GM19397 (cell line): ENCODE results near the gene KSR1.

Source experiments
- ATAC-seq: cut with Tn5 transposase; IDR thresholded peaks from one replicate; pipeline ENCODE4 v1.9.1; 2021; ENCODE audit warnings: mild to moderate bottlenecking, moderate library complexity; ENCODE audit not compliant: unreplicated experiment

Gene KSR1

DNA sequence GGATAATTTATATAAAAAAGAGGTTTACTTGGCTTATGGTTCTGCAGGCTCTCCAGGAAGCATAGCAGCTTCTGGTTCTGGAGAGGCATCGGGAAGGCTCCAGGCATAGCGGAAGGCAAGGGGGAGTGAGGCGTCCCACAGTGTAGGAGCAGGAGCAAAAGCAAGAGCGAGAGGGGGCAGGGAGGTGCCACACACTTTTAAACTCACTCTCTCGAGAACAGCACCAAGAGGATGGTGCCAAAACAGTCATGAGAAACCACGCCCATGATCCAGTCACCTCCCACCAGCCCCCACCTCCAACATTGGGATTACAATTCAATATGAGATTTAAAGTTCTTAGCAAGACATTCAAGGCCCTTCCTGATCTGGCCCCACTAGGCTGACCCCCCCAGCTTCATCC, 124.8 kb downstream of the KSR1 start:
- ATAC-seq: no peak

DNA sequence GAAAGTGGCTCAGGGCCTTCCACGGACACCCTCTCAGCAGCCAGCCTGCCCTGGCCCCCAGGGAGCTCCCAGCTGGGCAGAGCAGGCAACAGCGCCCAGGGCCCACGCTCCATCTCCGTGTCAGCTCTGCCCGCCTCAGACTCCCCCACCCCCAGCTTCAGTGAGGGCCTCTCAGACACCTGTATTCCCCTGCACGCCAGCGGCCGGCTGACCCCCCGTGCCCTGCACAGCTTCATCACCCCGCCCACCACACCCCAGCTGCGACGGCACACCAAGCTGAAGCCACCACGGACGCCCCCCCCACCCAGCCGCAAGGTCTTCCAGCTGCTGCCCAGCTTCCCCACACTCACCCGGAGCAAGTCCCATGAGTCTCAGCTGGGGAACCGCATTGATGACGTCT, 126.4 kb downstream of the KSR1 start:
- ATAC-seq: no peak

DNA sequence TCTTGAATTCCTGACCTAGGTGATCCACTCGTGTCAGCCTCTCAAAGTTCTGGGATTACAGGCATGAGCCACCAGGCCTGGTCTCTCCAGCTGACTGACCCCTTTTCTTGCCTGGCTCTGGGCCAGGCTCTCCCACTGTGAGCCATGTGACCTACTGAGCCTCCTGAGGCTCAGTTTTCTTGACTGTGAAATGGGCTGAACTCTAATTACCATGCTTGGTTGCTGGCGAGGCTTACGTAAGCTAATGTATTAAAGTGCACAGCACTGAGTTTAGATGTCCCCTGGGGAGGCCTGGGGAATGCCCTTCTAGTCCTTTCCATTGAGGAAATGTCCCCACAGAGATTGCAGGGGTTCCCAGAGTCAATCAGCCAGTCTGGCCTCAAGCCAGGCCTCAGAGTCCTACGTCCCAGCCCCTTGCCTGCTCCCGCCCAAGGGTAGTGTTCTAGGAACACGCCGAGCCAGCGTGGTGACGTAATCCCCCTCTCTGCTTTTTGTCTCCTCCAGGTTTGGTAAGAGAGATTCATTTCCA, 129.0 kb downstream of the KSR1 start:
- no peak for ATAC-seq

DNA sequence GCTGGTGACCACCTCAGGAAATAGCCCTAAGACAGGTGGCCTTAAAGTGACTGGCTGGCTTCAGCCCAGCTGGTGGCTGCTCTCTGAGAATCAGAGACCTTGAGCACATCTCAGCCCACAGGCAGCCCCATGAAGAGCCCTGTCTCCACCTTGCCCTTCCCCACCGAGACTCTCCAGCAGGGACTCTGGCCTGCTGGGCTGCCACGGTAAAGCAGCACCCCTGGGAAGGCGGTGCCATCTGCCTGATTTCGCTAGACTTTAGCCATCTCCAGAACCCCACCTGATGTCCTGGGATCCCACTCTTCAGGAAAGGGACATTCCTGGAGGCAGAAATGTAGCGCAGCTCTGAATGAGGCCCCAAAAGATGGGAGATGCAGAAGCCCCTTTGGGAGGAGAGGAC, 129.5 kb downstream of the KSR1 start:
- ATAC-seq: no peak

DNA sequence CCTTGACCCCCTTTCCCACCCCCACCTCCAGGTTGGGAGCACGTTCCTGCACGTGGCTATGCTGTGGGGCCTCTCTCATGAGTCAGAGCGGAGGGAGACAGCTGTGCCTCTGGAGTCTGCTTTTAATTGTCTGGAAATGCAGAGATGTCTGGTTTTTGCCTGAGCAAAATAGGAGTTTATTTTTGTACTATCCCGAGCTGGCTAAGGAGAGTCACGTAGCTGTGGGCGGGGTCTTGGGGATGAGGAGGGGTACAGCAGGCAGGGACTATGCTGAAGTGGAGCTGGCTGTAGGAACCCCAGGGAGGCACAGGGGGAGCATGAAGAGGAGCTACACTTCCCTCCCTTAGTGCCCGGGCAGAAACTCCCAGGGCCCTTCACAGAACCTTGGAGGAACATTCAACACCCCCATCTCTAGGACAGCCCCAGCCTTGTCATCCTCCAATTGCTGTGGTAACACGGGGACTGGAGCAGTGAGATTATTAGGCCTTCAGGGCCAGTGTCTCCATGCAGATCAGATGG, 130.0 kb downstream of the KSR1 start:
- ATAC-seq: no peak

DNA sequence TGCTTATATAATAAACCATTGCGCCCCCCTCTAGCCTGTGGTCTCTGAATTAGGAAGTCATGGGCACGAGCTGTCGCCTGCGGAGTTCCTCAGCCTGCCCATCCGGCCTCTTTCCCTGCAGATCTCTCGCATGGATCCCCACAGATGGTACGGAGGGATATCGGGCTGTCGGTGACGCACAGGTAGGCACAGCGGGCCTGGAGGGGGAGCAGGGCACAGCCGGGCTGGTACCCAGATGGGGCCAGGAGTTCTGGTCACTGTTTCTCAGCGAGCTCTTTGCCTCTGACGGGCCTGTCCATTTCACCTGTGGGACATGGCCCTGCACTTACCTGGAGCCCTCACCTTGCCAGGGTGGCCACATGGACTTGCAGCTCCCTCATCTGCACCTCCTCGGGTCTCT, 132.1 kb downstream of the KSR1 start:
- no peak for ATAC-seq

DNA sequence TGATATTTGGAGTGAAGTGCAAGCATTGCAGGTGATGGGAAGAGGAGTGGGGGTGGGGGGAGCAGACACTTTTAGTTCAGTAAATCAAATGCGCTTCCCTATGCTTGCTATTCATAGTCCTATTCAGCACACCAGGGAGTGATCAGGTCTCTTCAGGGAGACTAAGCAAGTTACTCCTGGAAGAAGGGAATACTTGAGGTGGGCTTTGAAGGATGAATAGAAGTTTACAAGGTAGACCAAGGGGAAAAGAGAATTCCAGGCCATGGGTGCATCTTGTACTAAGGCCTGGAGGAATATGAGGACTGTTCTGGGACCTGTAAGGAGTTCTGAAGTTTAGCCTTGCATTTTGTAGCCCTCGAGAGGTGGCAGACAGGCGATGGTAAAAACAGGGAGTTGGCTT, 134.6 kb downstream of the KSR1 start:
- no peak for ATAC-seq

DNA sequence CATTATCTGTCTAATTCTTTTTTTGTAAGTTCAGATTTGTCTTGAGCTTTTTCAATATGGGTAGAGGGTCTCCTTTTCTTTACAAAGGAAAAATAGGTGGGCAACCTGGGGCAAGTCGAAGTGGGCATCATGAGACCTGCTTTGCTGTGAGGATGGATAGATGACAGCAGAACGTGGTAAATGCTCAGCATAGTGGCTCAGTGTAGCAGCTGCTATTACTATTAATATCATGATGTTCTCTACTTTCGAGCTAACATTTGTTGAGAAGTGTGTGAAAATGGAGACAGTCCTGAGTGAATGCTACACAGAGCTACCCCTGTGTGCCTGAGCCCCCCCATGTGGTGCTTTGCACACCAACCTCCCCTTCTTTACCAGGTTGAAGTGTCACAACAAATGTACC, 135.7 kb downstream of the KSR1 start:
- ATAC-seq: no peak

DNA sequence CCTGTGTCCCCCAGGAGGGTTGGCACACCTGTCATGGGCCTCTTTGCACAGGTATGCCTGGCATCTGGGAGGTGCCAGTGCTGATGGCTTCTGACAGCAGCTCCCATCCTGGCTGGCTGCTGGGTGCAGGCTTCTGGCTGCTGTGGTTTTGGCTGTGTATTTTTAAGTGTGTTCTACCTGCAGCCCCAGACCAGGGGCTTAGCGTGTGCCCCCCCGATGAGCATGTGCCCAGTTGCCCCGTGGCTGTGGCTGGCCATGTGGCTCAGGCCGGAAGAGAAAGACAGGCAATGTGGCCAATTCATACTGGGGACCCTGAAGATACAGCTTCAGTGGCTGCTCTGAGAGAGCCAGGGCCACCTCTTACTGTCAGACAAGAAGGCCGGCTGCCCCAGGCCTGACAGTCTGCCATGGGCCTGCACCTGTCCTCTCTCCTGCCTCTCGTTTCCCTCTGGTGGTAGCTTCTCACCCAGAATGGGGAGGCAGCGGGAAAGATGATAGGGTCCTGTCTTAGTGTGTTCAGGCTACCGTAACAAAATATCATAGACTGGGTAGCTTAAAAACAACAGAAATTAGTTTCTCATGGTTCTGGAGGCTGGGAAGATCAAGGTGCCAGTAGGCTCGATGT, 137.1 kb downstream of the KSR1 start:
- no peak for ATAC-seq

DNA sequence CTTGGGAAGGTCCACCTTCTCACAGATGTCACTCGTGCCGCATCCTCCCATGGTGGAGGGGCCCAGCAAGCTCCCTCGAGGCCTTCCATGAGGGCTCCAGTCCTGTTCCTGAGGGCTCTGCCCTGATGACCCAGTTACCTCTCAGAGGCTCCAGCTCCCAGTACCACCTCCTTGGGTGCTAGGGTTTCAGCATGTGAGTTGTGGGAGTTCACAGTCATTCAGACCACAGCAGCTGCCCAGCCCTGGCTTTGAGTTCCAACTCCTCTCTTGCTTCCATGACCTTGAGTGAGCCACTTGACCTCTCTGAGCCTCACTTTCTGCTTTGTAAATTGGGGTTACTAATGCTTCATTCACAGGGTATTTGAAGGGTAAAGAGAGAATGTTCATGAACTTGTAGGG, 137.6 kb downstream of the KSR1 start:
- no peak for ATAC-seq

DNA sequence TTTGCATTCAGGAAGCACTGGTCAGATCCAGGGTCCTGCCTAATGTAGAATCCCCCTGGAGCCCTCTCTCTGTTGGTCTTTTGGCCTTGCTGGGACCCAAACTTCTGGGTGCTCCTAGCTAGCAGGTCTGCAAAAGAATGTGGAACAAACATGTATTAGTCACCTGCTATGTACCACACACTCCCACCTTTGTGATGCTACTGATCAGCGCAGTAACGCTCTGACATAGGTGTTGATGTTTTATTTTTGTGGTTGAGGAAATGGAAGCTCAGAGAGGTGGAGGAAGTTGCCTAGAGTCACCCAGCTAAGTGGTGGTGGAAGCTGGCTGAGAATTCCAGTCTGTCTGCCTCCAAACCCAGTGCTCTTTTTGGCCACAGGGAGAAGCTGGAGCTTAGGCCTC, 139.0 kb downstream of the KSR1 start:
- ATAC-seq: no peak

DNA sequence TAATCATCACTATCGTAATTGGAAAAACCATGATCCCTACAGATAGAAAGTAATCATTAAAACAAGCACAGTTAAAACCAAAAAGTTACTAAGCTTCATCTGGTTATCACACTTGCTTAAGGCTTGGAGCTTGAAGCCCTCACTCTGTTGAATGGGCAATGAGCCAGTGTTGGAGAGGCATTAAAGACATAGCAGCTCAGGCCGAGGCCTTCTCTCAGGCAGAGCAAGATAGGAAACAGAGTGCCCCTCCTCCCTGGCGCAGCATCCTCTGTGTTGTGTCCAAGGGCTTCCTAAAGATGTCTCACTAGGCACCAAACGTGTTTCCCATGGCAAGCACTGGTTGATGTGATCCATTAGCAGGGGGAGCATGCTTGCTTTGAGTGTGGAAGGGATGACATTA, 139.8 kb downstream of the KSR1 start:
- no peak for ATAC-seq

DNA sequence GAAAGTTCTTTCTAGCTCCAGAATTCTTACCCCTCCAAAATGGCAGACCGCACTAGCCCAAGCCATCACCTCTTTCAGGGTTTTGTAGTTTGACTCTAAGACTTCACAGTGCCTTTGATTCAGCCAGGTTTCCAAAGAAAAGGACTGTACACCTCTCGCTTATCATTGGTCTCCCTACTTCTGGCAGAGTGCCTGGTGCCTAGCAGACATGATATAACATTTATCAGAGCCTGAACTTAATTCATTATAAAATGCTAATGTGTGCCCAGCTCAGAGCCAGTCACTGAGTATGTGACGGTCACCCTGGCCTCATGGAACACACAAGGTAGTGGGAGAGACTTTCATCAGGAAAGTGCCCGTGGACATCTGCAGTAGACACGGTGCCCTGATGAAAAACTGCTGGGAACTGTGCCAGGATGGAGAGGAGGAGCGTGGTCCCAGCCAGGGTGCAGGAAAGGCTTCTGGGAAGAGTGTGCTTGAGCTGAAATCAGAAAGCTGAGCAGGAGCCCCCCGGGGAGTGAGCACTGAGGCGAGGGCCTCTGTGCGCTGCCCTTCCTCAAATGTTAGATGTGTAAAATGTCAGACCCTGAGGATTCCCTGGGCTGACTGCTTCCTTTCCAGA, 140.4 kb downstream of the KSR1 start:
- no peak for ATAC-seq

DNA sequence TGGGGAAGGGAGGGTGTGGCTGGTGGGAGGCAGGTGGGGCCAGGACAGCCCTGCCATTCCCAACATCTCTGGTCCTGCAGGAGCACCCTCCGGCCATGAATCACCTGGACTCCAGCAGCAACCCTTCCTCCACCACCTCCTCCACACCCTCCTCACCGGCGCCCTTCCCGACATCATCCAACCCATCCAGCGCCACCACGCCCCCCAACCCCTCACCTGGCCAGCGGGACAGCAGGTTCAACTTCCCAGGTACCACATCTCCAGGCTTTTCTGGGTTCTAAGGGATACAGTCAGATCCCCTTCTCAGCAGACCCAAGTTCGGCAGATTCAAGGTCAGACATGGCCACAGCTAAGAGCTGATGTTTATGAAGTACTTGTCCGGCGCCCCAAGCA, 140.9 kb downstream of the KSR1 start:
- ATAC-seq: no peak

DNA sequence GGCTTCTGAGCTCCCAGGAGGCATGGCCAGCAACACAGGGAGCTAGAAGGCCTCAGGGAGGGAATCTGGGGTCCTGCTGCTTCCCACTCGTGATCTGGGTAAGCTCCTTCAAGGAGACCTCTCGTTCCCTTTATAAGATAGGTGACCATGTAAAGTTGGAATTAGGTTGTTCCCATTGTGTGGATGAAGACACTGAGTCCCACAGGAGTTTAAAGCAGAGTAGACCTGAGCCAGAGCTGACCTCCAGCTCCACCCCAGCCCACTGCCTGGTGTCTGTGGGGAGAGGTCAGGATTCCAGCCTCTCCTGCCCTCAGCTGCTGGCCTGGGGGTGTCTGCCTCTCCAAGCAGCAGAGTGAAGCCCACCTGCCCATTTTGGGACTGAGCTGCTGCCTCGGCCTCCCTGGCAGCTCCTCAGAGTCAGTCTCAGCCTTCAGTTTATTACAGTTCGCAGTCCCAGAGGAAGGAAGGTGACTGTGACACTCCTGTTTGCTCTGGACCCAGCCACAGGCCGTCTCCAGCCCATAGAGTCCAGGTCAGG, 141.6 kb downstream of the KSR1 start:
- ATAC-seq: no peak

DNA sequence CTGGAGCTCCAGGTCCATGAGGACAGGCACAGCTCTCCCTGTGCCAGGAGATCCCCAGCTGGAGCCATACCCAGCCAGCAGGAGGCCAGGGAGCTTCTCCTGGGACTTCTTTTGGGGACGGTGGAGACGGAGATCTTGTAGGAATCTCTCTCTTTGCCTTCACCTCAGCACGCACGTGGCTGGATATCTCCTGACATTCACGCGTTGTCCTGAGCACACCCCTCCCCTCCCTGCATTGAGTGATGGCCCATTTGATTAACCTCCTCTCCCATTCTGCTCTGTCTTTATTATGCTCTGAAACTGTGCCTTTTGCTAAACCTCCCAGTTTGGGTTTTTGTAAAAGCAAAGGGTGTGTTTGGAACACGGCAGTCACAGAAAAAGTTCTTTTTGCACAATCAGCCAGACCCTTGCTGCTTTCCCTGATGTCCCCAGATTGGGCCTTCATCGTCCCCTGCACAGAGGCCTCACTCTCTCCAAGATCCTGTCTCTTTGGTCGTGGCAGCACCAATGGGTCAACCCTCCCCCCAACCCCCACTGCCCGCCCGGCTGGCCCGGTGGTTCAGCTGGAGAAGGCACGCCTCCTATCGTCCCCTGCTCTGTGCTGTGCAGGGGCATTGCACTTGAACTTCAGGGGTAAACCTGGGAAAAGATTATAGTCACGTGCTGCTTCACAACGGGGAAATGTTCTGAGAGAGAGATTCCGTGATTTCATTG, 142.2 kb downstream of the KSR1 start:
- ATAC-seq: no peak

DNA sequence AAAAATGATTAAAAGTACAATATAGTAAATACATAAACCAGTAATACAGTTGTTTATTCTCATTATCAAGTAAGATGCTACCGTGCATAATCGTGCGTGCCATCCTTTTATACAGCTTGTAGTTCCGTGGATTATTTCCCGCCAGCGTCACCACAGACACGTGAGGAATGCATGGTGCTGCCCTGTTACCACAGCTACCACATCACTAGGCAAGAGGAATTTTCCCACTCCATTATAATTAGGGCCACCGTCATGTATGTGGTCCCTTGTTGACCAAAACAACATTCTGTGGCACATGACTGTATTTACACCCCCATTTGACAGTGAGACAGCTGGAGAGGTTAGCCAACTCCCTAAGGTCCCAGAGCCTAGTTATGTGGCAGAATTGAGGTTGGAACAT, 144.2 kb downstream of the KSR1 start:
- no peak for ATAC-seq

DNA sequence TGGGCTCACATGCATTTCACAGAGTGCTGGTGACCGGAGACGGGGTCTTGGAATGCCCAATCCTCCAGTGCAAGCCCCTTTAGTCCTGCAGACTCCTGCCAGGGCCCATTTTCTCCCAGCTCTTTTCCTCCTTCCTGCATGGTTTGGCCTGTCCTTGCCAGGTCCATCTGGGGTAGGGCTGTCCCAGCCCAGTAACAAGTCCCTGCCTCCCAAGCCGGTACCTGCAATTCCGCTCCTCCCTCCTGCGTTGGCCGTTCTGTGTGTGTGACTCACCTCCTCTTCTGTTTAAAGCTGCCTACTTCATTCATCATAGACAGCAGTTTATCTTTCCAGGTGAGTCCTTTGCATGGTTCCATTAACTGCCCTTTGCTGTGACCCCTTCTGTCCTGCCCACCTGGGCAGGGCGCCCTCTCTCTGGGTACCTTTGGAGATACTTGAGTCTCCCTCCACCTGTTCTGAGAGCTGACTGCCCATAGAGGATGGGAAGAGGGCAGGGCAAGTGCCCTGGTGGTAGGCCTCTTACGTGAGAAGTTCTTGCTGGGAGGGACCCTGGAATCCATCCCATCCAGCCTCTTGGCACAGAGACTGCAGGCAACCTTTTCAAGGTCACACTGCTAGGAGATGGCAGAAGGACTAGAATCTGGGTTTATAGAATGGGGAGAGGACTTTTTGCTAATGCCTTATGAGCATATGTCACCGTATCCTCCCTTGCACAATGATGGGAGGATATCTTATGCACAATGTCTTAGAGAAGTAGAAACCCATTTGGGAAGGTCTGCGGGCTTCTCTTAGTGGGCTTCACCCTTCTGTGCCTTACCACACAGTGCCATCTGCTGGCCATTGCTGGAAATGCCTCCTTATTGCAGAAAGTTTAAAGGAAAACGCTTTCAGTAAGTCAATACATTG, 145.1 kb downstream of the KSR1 start:
- no peak for ATAC-seq

DNA sequence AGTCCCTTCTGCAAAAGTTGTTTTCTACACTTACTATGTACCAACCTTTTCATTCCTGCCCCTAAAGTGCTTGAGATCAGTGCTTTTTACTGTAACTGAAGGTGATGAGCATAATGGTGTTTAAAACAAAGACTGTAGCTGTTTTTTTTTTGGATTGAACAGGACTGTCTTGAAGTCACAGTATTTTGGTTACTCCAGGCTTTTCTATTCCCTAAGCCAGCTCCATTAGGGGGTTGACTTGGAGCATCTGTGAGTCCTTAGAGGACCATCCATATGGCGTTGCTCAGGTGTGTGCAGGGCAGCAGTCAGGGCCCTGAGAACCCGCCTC, 145.7 kb downstream of the KSR1 start:
- ATAC-seq: no peak

DNA sequence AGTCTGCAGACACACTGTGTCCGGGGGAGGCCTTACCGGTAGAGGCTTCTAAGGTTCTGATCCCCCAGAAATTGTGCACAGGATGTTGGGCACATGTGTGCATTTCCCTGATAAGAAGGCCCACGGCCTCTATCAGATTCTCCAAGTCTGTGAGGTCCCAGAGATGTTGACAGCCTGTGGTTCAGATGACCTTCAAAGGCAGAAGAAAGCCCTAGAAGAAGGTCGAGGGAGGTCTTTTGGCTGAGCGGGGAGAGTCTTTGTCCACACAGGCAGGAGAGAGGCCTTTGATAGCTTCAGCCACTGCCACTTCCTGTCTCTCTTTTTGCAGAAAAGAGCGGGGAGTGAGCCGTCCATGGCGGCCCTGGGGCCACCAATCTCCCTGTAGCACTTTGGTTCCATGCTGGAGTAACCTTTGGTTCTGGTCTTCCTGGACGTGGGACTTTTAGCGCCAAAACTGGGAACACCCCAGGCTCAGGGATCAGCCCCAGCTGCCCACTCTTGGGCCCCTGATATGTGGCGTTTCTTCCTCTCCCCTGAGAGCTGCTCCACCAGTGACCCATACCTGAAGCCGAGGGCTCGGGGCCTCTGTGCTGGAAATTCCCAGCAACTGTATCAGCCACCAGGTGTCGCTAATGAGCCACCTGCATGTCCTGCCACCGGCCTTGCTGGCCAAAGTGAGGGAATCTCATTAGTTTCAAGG, 146.6 kb downstream of the KSR1 start:
- ATAC-seq: no peak
